Fibroblast of lung (primary cell): ENCODE measurements around the gene ERBB4. TPM values are rescaled to one million over a fixed set of nuclear protein-coding genes. Genes with fewer than 3 reads are reported as not detected.

ENCODE experiments used
- DNase-seq, 2 donors: peaks; one replicate each; pipeline versions ENCODE4 v3.0.0 to v3.0.0-alpha.2; 2010; ENCODE audit warnings: low read depth in 2 of 2
- H2AFZ ChIP-seq: 2 replicates; pipeline ENCODE4 v1.5.1; 2012; ENCODE audit warnings: low read length, control low read depth, inconsistent platforms
- H3K27ac ChIP-seq: 2 replicates; pipeline ENCODE4 v1.5.1; 2011; ENCODE audit warnings: low read length, control low read depth; ENCODE audit not compliant: insufficient read depth
- H3K27me3 ChIP-seq: 2 replicates; pipeline ENCODE4 v1.5.1; 2011; ENCODE audit warnings: mild to moderate bottlenecking, low read length; ENCODE audit not compliant: control insufficient read depth, insufficient read depth
- H3K36me3 ChIP-seq: 2 replicates; pipeline ENCODE4 v1.5.1; 2011; ENCODE audit warnings: low read length; ENCODE audit not compliant: control insufficient read depth, insufficient read depth
- H3K4me1 ChIP-seq: 2 replicates; pipeline ENCODE4 v1.5.1; 2011; ENCODE audit warnings: low read length; ENCODE audit not compliant: control insufficient read depth, insufficient read depth; ENCODE audit errors: extremely low read depth
- H3K4me2 ChIP-seq: 2 replicates; pipeline ENCODE4 v1.5.1; 2011; ENCODE audit warnings: low read length, control low read depth; ENCODE audit not compliant: insufficient read depth; ENCODE audit errors: extremely low read depth
- H3K4me3 ChIP-seq, 4 experiments: fragments of 200-600 bp in 1 of 4; sonication (generic) in 1 of 4; replicated peaks in 1 of 4; 2 replicates each; pipeline ENCODE4 v1.5.1; 2011 to 2016; ENCODE audit warnings: low read length in 4 of 4, low read depth in 3 of 4, mild to moderate bottlenecking in 3 of 4, control low read depth in 2 of 4, inconsistent platforms in 1 of 4, mixed read lengths in 1 of 4; ENCODE audit not compliant: insufficient read depth in 1 of 4; ENCODE audit errors: control extremely low read depth in 1 of 4
- H3K79me2 ChIP-seq: 2 replicates; pipeline ENCODE4 v1.5.1; 2012; ENCODE audit warnings: mild to moderate bottlenecking, low read length, inconsistent platforms; ENCODE audit not compliant: control insufficient read depth, insufficient read depth
- H3K9ac ChIP-seq: 2 replicates; pipeline ENCODE4 v1.5.1; 2011; ENCODE audit warnings: mild to moderate bottlenecking, low read length, control low read depth; ENCODE audit not compliant: insufficient read depth
- H3K9me3 ChIP-seq: 2 replicates; pipeline ENCODE4 v1.5.1; 2012; ENCODE audit warnings: low read depth, low read length; ENCODE audit not compliant: control insufficient read depth, insufficient read depth
- H4K20me1 ChIP-seq: 2 replicates; pipeline ENCODE4 v1.5.1; 2011; ENCODE audit warnings: low read length; ENCODE audit not compliant: control insufficient read depth, insufficient read depth; ENCODE audit errors: extremely low read depth
- CTCF ChIP-seq, 2 donors: IDR thresholded peaks in 1 of 2; conservative IDR thresholded peaks in 1 of 2; 1 replicate in 1 of 2; 2 replicates in 1 of 2; pipeline ENCODE4 v1.5.1; 2011 to 2012; ENCODE audit warnings: low read length in 2 of 2, control low read depth in 1 of 2, inconsistent platforms in 1 of 2, low read depth in 1 of 2, mild to moderate bottlenecking in 1 of 2
- EZH2 ChIP-seq: IDR thresholded peaks from 2 replicates; pipeline ENCODE4 v1.5.1; 2012; ENCODE audit warnings: low read length, control low read depth, mild to moderate bottlenecking; ENCODE audit errors: missing control alignments
- polyA plus RNA-seq, 2 donors: library from polyadenylated mRNA; depleted of rRNA in 1 of 2; stranded (reverse) in 1 of 2; unstranded in 1 of 2; fragments of >200 nt; gene quantifications; 2 replicates each; pipeline ENCODE4 v1.2.1, GENCODE V29; 2011 to 2012; ENCODE audit warnings: missing spikeins in 1 of 2
- total RNA-seq: library from RNA; depleted of rRNA; stranded (reverse); fragments of >200 nt; gene quantifications from 2 replicates; pipeline ENCODE4 v1.2.1, GENCODE V29; 2014

ERBB4 gene
- total and polyA plus RNA-seq, 2 donors (not counting 1 experiment from before 2014, with no cell fraction given) = 0.08 to 0.17 TPM

GRCh38 chr2:212385241-212385640, 153.4 kb downstream of the ERBB4 start:
- no peak overlapping the region for H3K27ac ChIP-seq
- TF ChIP-seq EZH2 = no peak
- no peak for TF ChIP-seq CTCF (conservative IDR thresholded peaks at IDR 0.05 in 1 of 2, IDR thresholded peaks at IDR 0.05 in 1 of 2; ENCODE audit: low read depth in 1 of 2, low read length in 2 of 2)
- H3K4me3 ChIP-seq = no peak overlapping the region
- H2AFZ ChIP-seq = no peak overlapping the region
- no peaks in the 10 kb centered on the region for H3K4me1 ChIP-seq
- no peak overlapping the region for H3K4me2 ChIP-seq
- H3K9me3 ChIP-seq = no peaks in the 10 kb centered on the region
- no peak overlapping the region for H3K9ac ChIP-seq
- no peaks in the 10 kb centered on the region for H4K20me1 ChIP-seq
- H3K36me3 ChIP-seq = no peaks in the 10 kb centered on the region
- H3K79me2 ChIP-seq = no peaks in the 10 kb centered on the region
- no peaks in the 10 kb centered on the region for H3K27me3 ChIP-seq
- peak in 1 of 2 donors; percentile 25 for DNase-seq

DNA sequence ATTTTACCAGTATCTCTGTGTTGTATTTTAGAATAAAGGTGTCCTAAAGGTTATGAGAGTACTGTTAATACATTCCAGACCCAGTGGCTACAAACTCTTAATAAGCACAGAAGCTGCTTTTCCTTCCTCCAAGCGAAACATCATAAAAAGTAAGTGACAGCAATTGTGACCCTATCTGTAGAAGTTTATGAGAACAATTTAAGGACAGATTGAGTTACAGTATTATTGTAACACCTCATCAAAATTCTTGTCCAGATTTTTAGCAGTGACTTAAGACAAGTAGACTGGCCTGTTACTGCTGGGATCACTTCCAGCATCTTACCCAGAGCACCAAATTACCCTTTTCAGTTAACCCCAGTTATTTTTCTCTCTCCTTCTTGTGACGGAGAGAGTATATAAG, 154.6 kb downstream of the ERBB4 start:
- no peaks in the 10 kb centered on the region for H4K20me1 ChIP-seq
- peak in 1 of 2 donors; percentile 27 for DNase-seq
- H3K79me2 ChIP-seq = no peaks in the 10 kb centered on the region
- H2AFZ ChIP-seq = no peak overlapping the region
- H3K4me2 ChIP-seq = no peak overlapping the region
- H3K9ac ChIP-seq = no peak overlapping the region
- H3K27me3 ChIP-seq = no peaks in the 10 kb centered on the region
- H3K4me1 ChIP-seq = no peaks in the 10 kb centered on the region
- no peaks in the 10 kb centered on the region for H3K36me3 ChIP-seq
- no peak overlapping the region for H3K27ac ChIP-seq
- H3K4me3 ChIP-seq = no peak overlapping the region
- H3K9me3 ChIP-seq = no peaks in the 10 kb centered on the region
- no peak for TF ChIP-seq CTCF (conservative IDR thresholded peaks at IDR 0.05 in 1 of 2, IDR thresholded peaks at IDR 0.05 in 1 of 2; ENCODE audit: low read depth in 1 of 2, low read length in 2 of 2)
- no peak for TF ChIP-seq EZH2

GRCh38 chr2:212381428-212382102, 157.0 kb downstream of the ERBB4 start:
- Histone ChIP-seq H3K9me3 (no peaks in the 10 kb centered on the region), H3K27me3 (no peaks in the 10 kb centered on the region), H3K4me2 (no peak overlapping the region), H3K4me3 (no peak overlapping the region), H3K9ac (no peak overlapping the region), H3K79me2 (no peaks in the 10 kb centered on the region), H3K4me1 (no peaks in the 10 kb centered on the region), H4K20me1 (no peaks in the 10 kb centered on the region), H3K27ac (no peak overlapping the region), H3K36me3 (no peaks in the 10 kb centered on the region), H2AFZ (no peak overlapping the region)
- DNase-seq = no peak
- TF ChIP-seq EZH2 (no peak), CTCF (conservative IDR thresholded peaks at IDR 0.05 in 1 of 2, IDR thresholded peaks at IDR 0.05 in 1 of 2; ENCODE audit: low read depth in 1 of 2, low read length in 2 of 2) (no peak)
